Stomach (tissue), 4 donors: Measurements from ENCODE around the gene RAB22A.

Experiments
- CTCF ChIP-seq, 7 experiments: fragments of 450-650 bp in 4 of 7; fragments of 200-600 bp in 3 of 7; sonication (generic) in 3 of 7; IDR thresholded peaks; one replicate each; pipeline ENCODE4 v1.5.1; 2016 to 2019; ENCODE audit warnings: antibody characterized with exemption in 7 of 7, control low read depth in 2 of 7, mild to moderate bottlenecking in 1 of 7
- EP300 ChIP-seq: sonication (generic); formaldehyde crosslinking; IDR thresholded peaks from one replicate; pipeline ENCODE4 v1.6.1; 2017; ENCODE audit warnings: antibody characterized with exemption
- POLR2A ChIP-seq, 4 donors: fragments of 450-650 bp; IDR thresholded peaks; one replicate each; pipeline ENCODE4 v1.6.1; 2016; ENCODE audit warnings: antibody characterized with exemption in 4 of 4, control low read depth in 2 of 4, mild to moderate bottlenecking in 1 of 4, moderate library complexity in 1 of 4
- POLR2AphosphoS5 ChIP-seq, 3 donors: sonication (generic); formaldehyde crosslinking; IDR thresholded peaks; one replicate each; pipeline ENCODE4 v1.6.1; 2016; ENCODE audit warnings: antibody characterized with exemption in 3 of 3

- TF ChIP-seq CTCF (IDR thresholded peaks at IDR 0.05) (no peak), POLR2A (IDR thresholded peaks at IDR 0.05) (no peak), POLR2AphosphoS5 (IDR thresholded peaks at IDR 0.05) (no peak), EP300 (no peak)
Measured at GRCh38 chr20:58308290-58308679, 1.2 kb upstream of the RAB22A start.
